KG1 (cell line): ENCODE measurements around the gene NKAPL.
A peak's percentile ranks its signal among the peaks of the same experiment; 100 is the strongest.

ENCODE experiments used
- DNase-seq: peaks from one replicate; lab custom pipeline; 2025; lab: John Stamatoyannopoulos, UW

Gene NKAPL

DNA sequence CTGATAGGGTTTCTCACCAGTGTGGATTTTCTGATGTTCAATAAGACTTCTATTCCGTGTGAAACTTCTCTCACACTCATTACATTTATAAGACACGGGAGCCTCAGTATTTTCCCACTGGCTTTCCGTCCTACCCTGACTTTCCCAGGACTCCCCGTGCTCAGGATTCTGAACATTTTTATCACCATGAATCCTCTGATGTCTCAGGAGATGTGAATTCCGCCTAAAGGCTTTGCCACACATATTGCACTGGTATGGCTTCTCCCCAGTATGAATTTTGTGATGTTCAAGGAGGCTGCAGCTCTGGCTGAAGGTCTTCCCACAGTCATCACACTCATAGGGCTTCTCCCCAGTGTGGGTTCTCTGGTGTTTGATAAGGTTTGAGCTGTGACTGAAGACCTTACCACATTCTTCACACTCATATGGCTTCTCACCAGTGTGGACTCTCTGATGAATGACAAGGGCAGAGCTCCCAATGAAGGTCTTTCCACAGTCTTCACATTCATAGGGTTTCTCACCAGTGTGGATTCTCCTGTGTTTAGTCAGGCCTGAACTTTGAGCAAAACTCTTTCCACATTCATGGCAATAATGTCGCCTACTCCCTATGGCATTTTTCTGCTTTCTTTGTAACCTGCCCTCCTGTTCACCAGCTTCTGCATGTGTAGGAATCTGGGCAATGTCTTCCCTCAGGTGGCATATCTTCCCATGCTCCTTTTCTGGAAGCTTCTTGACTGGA is 13.7 kb upstream of the NKAPL start:
- no peak for DNase-seq

DNA sequence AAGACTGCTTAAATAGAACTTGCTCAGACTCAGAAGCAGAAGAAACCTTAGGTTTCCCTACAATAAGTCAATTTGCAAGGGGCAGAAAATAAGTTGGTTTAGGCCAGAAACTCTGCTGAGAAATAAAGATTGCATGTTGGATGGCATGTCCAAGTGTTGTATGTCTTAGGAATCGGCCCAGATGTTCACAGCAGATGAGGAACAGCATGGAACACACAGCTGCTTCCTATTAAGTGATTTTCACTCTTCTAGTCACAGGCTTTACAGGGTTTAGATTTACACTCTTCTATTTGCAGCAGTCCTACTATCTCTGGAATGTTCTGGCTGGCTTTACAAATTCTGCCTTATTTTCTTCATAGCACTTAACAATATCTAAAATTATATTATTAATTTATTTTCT is 10.2 kb upstream of the NKAPL start:
- no peak for DNase-seq

DNA sequence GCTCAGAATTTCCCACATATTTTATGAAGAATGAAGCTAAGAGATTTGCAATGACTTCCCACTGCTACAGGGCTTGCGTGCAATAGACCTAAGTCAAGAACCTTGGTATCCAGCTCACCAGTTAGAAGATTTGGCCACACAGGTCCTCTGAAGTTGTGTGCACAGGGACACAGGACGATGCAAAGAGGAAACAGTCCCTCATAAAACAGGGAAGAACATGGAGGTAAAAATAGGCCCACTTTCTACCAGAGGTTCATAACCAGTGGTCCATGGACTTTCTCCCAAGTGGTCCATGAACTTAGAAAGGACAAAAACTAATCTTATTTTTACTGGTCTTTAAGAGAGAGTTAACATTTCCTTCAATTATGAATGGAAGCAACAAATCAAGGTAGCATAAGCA is 8.3 kb upstream of the NKAPL start:
- DNase-seq = no peak

DNA sequence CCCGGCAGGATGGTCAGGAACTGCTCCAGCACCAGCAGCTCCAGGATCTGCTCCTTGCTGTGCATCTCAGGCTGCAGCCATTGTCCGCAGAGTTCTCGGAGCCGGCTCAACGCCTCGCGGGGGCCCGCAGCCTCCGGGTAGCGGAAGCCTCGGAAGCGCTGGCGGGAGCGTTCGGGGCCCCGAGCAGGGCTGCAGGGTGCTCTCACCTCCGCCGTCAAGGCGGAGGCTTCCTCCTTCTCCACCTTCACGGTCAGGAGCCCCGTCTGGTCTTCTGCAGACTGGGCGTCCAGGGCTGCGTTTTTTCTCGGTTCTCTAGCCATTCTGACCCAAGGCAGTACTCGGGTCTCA is 7.5 kb upstream of the NKAPL start:
- DNase-seq = no peak

DNA sequence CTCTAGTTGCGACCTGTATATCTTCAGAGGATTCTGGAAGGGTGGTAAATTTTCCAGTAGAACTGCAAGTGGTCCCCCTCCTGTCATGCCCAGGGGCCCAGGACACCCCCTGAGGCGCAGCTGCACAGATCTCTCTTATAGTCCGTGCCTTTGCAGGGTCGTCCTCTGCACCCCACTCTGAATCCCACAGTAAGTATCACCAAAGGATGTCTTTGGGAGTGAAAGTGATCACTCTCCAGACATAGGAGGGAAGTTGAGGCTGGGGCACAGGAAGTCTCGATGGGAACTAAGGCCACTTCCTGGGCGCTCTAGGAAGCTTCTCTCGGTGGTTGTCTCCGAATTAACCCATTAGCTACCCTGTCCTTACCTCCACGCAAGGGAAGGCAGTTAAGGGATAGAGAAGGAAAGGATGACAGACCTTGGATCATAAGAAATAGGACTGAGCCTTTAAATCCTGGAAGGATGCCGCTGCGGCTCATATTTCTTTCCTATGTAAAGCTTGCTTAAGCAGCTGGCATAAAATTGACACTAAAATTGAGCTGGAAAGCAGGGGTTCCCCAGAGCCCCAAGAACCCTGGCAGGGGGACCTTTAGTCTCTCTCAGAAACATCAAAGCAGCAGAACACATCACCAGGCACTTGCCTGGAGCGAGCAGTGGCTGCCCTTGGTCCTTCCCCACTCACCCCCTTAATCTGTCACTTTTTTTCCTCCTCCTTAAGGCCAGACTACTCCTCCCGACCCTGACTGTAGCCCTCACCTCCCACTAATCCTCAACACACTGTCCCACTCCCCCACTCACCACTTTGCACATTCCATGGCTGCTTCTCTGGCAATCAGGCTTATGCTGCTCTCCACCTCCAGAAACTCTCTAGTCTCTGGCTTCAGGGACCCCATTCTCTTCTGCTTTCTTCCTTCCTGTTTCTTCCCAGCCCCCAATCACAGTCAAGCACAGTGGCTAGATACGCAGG is 6.8 kb upstream of the NKAPL start, which contains the start of gene ZKSCAN4:
ZKSCAN4 (minus strand) TSS at position 261 of the 967 bp plus-strand sequence. CDS start 289 bp downstream, outside the sequence.
- peak; percentile 76 for DNase-seq

DNA sequence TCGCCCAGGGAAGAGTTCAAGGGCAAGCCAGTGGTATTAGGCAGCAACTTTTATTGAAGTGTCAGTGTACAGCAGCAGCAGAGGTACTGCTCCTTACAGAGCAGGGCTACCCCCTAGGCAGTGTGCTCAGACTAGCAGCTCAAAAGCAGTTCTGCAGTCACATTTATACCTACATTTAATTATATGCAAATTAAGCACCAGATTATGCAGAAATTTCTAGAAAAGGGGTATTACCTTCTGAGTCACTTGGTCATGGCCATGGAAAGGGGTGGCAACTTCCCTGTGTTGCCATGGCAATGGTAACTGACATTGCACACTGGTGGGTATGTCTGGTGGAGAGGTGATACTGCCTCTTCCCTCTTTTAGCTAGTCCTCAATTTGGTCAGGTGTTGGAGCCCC is 5.0 kb upstream of the NKAPL start:
- DNase-seq = no peak

DNA sequence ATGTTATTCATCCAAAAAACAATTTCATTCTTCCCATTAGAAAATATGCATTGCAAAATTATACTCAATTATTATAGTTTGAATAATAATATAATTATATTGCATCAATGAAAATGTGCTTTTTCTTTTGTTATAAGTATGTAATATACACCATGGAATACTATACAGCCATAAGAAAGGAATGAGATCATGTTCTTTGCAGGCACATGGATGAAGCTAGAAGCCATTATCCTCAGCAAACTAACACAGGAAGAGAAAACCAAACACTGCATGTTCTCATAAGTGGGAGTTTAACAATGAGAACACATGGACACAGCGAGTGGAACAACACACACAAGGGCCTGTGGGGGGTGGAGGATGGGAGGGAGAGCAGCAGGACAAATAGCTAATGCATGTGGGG is 2.1 kb upstream of the NKAPL start:
- no peak for DNase-seq

DNA sequence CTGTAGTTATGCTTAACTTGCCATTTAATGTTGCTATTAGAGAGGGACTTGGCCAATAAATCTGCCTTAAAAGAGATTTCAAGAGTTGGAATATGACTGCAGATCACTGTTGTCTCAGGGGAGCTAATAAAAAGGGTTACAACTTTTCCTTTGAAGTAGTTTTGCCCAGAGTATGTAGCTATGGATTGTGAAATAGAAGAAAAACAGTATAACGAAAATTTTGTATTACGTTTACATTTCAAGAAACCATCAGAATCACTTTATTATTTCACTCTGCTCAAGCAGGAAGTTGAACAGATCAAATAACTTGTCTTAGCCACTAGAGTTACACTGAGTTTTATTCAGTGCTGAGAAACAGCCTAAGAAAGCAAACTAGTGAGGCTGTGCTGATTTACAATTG is 4.8 kb downstream of the NKAPL start:
- no peak for DNase-seq

DNA sequence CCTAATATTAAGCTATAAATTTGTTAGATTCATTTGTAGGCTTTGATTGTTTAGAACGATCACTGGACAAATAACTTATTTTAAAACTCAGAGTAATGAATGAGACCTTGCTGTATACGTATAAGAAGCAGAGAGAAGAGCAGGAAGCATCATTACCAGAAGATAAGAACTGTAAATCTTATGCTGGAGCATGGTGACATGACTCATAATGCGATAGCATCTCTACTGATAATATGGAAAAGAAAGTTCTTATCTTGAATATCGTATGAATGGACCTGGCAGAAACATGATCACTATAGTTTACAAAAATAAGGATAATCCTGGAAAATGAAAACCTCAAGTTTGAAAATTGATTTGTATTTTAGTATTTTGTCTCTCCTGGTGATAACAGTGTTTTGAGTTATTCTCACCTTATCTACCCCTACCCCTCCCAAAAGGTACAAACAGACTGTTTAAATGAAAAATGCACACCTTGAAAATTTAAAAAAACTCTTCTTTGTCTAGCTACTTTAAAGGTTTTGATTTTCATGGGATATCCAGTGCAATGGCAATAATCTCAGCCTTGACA is 5.8 kb downstream of the NKAPL start:
- no peak for DNase-seq

DNA sequence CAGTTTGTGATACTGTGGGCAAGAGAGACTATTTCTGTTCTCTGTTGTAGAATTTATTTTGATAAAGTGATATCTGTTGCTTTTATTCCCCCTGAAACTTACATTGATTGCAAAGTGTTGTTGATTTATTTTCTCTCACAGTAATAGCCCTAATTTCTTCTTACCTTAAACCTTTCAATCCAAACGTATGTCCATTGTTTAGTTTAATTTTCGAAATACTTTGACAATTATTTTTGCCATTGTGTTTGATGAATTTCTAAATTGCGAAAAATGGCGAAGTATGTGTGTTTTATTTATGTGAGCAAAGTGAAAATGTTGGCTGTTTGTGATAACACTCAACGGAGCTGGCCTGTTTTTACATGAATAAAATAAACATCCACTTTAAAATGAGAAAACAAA is 7.5 kb downstream of the NKAPL start:
- DNase-seq = no peak

DNA sequence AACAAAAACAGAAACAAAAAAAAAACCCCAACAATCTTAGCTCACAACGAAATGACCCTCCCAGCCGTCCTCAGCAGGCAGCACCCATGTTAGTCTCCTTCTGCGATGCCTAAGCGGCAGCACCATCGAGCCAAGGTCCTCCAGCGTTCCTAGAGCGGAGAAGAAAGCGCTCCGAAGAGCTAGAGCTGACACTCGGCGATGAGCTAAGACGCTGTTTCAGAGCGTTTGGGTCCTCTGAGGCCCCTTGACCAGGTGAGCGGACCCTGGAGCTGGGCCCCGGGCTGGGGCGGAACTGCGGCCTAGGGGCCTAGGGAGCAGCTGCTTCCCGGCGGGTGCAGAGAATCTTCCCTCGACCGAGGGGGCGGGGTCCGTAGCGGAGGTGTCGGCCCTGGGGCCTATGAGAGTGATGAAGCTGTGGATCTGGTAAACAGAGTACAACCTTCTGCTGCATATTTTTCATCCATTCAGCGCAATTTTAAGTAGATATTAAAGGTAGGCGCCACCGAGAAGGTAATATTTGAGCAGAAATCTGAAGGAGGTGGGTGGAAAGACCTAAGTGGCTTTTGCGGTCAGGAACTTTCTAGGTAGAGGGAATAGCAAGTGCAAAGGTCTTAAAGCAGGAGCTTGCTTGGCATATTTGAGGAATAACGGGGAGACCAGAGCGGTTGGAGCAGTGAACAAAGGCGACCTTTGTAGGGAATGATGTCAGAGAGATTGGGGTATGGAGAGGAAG is 8.0 kb downstream of the NKAPL start, which contains the start of gene ZSCAN26:
ZSCAN26 (plus strand) TSS at position 182 of the 733 bp plus-strand sequence. CDS start 4,777 bp downstream, outside the sequence.
- peak; percentile 90 for DNase-seq

DNA sequence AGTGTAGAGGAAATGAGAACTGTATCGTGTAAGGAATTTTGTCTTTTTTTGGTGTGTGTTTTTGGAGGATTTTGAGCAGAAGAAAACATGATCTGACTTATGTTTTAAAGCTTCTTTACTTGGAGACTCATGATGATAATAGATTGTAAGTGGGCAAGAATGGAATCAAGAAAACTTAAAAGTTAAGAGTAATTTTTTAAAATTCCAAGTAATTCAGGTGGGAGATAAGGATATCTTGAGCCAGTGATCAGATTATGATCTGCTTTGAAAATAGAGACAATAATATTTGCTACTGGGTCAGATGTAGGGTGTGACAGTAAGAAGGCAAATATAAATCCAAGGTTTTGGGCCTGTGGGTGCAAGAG is 8.6 kb downstream of the NKAPL start:
- no peak for DNase-seq

DNA sequence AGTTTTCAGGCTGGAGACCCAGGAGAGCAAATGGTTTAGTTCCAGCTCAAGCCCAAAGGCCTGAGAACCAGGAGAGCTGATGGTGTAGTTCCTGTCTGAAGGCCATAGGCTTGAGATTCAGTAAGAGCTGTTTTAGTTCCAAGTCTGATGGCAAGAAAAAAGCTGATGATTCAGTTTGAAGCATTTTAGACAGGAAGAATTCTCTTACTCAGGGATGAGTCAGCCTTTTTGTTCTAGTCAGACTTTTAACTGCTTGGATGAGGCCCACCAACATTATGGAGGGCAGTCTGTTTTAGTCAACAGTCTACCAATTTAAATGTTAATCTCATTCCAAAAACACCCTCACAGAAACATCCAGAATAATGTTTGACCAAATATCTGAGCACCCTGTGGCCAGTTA is 10.4 kb downstream of the NKAPL start:
- no peak for DNase-seq

DNA sequence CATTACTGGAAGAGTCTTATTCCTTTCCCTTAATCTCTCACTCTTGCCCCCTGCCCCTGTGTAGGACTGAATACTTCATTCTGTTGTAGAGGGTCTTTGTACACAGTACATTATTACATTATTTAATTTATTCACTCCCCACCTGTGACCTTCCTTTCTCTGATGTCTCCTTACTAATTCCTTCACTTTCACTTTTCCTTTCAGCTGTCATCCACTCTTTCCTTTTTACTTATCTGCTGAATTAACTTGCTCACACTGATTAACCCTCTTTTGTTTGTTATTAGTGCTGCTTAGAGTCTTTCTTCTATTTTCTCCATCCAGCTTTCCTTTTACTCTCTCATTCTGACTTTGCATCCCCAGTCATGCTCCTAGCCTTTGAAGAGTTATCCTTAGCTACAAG is 15.8 kb downstream of the NKAPL start:
- DNase-seq = no peak

DNA sequence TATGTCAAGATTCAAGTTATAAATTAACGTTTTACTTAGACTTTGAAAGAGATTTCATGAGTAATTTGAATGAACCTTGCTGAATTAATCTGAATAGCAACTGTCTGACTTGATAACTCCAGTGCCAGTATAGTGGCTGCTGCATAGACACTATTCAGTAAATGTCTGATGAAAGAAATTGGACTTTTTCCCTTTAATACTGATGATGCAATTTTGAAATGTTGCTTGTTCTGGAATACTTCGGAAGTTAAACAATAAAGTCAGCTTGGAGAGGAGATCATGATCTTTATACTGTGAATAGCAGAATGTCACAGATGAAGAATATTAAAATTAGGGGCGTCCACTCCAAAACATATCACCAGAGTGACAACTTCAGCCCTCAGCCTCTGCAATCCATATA is 18.6 kb downstream of the NKAPL start:
- no peak for DNase-seq

DNA sequence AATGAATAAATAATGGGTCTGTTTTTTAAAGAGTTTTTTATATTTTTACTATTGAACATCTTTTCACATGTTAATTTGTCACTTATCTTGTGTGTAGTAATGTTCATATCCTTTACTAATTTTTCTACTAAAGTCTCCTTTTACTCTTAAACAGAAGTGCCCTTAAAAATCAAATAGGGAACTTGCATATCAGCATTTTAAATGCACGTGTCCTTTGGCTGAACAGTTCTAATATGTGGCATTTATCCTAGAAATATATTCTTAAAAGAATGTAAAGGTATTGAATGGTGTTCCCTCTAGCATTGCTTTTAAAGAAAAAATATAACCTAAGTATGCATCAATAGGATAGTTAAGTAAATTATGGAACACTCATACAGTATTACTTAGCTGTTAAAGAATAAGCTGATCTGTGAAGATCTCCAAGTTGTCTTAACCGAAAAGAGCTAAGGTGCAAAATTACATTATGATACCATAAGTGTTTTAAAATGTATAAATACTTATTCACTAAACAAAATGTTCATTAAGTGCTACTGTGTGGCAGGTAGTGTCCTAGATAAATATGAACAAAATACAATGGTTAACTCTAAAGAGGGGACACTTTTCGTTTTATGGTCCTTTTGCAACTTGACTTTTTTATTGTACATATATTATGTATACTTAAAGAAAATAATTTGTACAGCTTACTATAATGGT is 21.6 kb downstream of the NKAPL start:
- no peak for DNase-seq

DNA sequence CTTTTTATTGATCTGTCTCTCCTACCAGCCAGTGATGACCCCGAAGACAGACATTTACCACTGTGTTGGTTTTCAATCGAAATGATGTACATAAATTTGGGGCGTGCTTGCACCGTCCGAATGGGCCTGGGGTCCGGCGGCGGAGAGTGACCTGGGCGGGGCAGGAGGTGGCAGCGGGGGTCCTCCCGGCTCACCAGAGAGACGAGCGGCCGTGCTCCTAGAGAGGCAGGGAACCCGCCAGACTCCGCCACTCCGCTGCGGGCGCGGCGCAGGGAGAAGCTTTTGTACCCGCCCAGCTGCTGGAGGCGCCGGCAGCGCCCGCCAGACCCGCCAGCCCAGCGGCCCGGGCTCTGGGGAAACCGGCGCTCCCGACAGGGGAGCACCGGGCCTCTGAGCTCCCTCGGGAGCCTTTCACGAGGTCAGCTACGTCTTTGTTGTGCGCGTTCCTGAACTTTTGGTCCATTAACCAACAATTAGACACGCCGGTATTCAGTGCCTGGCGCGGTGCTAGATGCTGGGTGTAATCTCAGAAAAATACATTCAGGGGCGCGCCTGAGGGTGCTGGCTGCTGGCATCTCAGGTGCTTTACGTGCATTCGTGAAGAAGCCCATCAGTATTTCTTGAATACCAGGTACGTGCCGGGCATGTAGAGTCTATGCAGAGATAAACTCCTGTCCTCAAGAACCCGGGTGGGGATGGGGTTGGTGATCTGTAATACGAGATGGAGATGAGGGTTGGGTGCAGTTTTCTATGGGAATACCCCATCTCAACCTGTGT is 22.4 kb downstream of the NKAPL start, which contains the start of gene PGBD1:
PGBD1 (plus strand) TSS at position 285 of the 777 bp plus-strand sequence. CDS start 2,242 bp downstream, outside the sequence.
- DNase-seq = peak; percentile 85

DNA sequence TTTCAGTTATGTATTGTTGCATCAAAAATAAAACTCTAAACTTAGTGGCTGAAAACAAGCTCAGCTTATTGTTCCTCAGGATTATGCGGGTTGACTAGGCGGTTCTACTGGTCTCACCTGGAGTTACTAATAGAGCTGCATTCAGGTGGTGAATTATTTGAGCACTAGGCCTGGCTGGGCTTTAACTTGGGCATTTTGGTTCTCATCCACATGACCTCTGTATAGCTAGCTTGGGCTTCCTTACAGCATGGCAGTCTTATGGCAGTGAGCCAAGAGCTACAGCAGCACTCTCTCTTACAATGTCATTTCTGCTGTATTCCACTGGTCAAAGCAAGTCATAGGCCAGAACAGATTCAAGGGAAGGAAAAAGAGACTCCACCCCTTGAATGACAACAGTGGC is 23.8 kb downstream of the NKAPL start:
- no peak for DNase-seq

DNA sequence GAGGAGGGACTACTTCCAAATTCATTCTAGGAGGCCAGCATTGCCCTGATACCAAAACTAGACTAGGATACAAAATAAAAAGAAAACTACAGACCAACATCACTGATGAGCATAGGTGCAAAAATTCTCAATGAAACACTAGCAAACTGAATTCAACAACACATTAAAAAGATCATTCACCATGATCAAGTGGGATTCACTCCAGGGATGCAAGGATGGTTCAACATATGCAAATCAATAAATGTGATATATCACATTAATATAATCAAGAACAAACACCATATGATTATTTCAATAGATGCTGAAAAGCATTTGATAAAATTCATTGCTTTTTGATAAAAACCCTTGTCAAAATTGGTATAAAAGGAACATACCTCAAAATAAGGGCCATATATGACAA is 32.5 kb downstream of the NKAPL start:
- DNase-seq = no peak

DNA sequence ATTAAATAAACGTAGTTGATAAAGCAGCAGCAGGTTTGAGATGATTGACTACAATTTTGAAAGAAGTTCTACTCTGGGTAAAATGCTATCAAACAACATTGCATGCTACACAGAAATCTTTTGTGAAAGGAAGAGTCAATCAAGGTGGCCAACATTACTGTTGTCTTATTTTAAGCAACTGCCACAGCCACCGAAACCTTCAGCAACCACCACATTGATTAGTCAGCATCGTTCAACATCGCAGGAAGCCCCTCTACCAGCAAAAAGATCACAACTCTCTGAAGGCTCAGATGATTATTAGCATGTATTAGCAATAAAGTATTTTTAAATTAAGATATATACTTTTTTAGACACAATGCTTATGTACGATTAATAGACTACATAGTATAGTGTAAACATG is 36.2 kb downstream of the NKAPL start:
- no peak for DNase-seq
